GM18861 (cell line): Measurements from ENCODE around the gene ASPSCR1.
A peak's percentile ranks its signal among the peaks of the same experiment; 100 is the strongest.
"Not testable (repeated sequence)": the region's sequence is repeated elsewhere in the genome, so short reads cannot be mapped to it uniquely, and the experiment has no call there.

Experiments used
- ATAC-seq: cut with Tn5 transposase; IDR thresholded peaks from one replicate; pipeline ENCODE4 v1.9.1; 2021; ENCODE audit not compliant: unreplicated experiment

The ASPSCR1 gene

DNA sequence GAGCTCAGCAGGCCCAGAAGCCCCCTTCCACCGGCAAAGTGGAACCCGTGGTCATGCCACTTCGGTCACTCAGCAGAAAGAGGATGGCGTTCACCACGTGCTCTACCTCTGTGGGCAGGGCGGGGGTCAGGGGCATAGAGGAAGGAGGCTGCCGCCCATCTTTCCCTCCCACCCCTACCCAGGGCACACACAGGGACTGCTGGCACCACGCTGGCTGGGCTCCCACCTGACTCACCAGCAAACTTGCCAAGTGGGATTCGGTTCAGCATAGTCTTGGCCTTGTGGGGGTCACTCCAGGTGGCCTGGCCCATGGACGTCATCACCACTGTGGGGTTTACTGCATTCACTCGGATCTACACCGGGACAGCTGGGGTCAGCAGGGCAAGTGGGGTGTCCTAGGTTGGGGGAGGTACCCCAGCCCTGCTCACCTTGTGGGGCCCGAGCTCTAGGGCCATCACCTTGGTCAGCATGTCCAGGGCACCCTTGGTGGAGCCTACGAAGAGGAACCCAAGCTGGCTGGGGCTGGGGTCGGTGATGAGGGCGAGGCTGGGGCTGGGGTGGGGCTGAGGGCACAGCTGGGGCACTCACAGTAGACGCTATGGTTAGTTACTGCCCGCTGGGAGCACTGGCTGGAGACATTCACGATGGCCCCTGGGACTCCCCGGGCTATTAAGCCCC lies 58.7 kb downstream of the ASPSCR1 start:
- ATAC-seq, result no peak

DNA sequence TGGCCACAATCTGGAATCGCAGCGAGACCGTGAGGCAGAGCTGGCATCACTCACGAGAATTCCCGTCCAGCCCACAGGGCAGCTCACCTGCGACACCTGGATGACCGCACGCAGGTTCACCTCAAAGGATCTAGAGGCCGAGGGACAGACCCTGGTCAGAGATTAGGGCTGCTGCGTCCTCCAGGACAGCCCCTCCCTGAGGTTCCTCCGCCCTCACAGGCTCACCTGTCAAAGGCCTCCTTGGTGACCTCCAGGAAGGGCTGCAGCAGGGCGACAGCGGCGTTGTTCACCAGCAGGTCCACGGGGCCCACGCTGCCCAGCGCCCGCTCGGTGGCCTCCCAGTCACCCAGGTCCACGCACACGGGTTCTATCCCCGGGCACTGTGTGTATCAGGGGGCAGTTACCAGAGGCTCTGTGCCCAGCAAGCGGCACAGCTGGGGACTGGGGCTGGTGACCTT lies 59.2 kb downstream of the ASPSCR1 start:
- no peak for ATAC-seq

DNA sequence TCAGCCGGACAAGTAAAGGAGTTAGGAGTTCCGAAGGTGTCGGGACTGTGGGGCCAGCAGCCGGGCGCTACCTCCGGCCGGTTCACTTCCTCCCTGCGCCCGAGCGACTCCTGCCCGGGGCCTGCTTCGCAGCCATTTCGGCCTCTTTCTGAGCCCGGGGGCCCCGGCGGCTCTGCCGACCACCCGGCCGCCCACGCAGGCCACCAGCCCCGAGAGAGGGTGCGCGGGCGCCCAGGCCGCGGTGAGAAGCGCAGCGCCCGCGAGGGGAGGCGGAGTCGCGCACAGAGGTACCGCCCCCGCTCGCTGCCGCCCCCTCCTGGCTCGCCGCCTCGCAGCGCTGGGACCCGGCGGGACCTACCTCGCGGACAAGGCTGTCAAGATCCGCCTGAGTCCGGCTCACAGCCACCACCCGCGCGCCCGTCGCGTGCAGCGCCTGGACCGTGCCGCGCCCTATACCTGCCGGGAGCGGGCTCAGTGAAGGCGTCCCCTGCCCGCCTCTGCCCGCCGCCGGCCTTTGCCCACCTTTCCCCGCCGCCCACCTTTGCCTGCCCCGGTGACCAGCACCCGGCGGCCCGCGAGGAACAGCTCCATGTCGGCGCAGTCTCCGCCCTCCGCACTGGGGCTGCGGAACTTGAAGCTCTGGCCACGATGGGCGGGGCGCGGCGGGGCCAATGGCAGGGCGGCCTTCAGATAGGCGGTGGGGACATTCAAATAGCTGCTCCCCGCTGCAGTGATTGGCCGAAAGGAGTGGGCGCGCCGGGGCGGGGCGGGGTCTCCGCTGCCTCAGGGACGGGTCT lies 59.9 kb downstream of the ASPSCR1 start, which contains the start of gene DCXR:
TSS of gene DCXR (minus strand) at position 606 of the 797 bp plus-strand sequence. CDS start at position 591, 15 bp downstream.
- peak; percentile 77 for ATAC-seq

DNA sequence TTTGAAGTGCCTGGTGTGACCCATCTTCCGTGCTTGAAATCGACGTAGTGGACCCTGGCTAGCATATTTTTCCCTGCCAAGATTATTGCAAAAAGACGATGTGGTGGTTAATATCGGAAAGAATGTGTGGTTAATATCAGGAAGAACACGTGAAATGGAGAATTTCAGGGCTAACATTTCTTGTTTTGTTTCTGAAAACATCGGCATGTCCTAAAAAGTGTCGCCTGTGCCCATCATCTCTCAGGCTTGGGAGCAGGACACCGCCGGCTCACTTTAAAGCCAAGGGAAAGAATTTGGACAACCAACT lies 60.4 kb downstream of the ASPSCR1 start:
- ATAC-seq, result no peak

DNA sequence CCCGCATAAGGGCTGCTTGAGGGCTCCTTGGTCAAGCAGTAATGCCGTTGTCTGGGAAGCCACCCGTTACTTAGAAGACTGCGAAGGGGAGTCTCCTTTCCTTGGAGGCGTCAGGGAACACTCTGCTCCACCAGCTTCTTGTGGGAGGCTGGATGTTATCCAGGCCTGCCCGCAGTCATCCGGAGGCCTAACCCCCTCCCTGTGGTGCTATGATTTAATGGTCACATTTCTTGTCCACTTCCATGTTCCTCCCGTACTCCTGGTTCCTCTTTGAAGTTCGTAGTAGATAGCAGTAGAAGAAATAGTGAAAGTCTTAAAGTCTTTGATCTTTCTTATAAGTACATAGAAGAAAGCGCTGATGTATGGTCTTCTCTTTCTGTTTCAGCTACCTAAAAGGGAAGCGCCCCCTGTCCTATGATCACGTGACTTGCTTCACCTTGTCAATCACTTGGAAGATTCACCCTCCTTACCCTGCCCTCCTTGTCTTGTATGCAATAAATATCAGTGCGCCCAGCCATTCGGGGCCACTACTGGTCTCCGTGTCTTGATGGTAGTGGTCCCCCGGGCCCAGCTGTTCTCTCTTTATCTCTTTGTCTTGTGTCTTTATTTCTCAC lies 61.5 kb downstream of the ASPSCR1 start:
- ATAC-seq, result not testable (repeated sequence)

DNA sequence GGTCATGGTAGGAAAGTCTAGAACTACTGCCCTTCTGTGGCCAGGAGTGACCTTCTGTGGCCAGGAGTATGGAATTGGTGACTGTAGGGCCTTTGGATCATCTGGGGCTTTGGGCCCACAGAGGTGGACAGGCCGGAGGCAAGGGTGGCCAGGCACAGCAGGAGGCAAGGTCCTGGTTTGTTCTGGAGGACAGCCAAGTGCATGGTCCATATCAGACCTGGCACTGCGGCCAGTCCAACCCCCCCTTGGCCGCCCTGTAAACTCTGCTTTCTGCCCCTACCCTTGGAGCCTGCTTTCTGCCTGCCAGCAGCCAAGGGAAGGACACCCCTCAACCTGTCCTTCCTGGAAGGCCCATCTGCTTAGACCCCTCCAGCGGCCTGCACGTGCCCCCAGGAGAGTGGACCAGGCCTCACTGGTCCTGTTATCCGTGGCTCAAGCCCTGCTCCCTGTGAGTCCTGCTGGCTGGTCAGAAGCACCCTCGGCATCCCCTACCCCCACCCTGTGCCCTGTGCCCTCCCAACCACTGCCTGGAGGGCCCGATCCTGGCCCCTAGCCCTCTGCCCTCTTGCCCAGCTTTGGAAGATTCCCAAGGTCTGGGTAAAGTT lies 62.4 kb downstream of the ASPSCR1 start:
- ATAC-seq, result no peak

DNA sequence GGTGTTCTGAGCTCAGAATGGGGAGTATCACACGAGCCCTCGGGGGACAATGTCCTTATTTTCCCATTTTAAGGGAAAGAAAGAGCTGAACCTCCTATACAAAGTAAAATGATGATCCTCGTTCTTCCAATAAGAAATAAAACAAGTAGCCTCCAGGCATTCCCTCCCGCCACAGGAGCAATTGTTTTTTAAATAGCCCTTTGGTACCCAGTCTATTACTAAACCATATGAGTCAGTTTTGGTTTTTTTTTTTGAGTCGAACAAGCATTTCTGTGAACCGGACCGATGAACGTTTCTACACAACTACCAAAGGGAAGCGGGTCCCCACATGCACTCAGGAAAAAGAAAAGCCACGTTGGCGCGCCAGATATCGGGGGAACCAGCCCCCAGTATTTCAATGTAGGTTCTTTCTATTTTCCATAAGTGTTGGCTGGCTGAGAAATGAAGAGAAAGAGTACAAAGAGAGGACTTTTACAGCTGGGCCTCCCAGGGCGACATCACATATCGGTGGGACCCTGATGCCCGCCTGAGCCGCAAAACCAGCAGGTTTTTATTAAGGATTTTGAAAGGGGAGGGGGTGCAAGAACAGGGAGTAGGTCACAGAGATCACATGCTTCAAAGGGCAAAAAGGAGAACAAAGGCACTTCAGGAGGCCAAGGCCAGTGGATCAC lies 63.9 kb downstream of the ASPSCR1 start:
- ATAC-seq, result no peak

DNA sequence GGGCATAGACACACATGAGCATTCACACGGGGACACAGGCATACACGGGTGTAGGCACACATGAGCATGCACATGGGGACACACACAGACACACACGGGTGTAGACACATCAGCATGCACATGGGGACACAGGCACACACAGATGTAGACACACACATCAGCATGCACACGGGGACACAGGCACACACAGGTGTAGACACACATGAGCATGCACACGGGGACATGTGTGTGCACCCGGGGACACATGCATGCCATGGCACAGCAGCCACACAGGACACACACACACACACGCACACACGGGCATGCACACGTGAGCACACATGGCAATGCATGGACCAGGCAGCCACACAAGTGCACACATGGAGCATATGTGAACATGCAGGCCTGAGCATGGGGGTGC lies 65.2 kb downstream of the ASPSCR1 start:
- no peak for ATAC-seq

DNA sequence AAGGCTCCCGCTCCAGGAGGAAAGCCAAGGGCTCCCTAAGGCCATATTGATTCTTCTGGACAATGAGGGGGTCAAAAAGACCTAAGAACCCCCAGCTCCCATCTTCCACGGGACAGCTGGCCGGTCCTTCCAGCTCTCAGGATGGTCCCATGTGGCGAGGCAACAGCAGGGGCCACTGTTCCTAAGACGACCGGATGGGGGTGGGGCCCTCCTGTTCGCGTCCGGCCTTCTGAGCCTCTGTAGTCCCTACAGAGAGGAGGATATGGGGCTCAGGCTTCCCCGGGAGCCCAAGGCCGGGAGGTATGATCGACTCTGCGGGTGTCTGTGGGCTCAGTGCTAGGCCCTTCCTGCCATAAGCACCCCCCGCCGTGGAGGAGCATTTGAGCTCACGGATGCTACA lies 66.1 kb downstream of the ASPSCR1 start:
- no peak for ATAC-seq

DNA sequence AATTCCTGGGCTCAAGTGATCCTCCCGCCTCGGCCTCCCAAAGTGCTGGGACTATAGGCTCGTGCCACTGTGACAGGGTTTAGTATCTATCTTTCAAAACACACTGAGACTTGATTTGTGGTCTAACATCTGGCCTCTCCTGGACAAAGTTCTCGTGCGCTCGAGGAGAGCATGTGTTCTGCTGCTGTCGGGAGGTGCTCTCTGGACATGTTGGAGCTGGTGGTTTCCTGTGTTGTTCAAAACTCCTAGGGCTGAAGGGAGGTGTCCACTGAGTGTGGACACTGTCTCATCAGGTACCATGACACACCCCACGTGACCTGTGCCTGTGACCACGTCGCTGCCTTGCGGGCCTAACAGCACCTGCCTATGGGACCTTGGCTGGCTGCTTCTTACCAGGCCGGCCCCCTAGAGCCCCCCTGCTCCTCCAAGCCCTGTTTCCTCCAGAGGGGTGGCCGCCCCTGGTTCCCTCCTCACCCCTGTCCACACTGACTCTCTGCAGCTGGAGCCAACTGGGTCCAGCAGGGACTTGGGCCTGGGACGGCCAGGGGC lies 68.6 kb downstream of the ASPSCR1 start:
- ATAC-seq, result no peak

DNA sequence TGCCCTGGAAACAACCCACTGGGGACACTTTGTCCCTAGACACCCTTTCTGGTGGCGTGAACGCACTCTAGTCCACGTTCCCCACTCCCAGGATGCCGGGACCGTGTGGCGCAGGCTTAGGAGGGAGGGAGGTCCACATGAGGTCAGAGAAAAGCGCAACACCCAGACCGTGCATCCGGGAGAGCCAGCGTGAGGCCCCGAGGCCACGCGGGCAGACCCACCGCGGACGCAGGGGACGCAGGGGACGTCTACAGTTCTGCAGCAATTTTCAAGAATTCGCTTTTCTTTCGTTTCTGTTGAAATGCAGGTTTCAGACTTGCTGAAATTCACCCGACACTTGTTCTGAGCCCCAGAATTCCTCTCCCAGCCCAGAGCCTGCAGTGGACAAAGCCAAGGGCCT lies 69.5 kb downstream of the ASPSCR1 start:
- ATAC-seq, result no peak

DNA sequence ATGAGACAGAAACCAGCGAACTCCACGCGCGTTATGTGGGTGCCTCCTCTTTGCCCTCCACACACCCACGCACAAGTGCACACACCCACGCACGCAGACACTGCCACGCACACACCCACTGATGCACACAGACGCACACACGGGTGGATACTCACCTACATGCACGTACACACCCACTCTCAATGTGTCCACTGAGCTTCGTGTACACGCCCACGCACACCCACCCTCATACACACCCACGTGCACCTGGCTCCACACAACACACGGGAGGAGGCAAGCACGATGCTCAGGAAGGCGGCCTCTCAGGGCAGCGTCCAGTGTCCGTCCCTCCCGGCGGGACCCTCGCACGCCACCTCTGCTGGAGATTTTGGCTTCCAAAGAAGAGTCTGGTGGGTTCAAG lies 70.0 kb downstream of the ASPSCR1 start:
- no peak for ATAC-seq

DNA sequence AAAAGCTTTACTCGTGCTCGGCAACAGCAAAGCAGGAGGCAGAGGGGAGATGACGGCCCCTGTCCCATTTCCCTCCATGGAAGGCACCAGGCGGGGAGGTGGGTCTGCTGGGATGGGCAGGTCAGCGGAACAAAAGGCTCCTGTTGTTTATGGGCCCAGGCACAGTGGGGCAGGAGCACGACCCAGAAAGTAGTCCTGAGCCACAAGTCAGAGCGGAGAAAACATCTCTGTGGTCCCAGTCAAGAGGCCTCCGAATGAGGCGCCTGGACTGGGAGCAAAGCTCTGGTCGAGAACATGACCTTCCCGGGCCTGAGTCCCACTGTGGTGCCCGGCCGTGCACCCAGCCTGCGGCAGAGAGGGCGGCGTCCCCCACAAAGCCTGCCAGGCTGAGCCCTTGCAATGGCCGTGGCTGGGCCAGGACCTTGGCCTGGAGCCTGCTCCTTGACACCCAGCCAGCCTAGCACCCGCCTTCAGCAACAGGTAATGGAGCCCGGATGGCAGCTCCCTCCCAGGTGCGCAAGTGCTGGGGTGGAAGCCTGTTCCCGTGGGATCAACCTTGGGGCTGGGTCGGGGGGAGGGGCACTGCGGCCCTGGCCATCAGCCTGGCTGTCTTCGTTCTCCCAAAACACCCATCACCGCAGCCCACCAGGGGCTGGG lies 70.6 kb downstream of the ASPSCR1 start:
- ATAC-seq, result no peak

DNA sequence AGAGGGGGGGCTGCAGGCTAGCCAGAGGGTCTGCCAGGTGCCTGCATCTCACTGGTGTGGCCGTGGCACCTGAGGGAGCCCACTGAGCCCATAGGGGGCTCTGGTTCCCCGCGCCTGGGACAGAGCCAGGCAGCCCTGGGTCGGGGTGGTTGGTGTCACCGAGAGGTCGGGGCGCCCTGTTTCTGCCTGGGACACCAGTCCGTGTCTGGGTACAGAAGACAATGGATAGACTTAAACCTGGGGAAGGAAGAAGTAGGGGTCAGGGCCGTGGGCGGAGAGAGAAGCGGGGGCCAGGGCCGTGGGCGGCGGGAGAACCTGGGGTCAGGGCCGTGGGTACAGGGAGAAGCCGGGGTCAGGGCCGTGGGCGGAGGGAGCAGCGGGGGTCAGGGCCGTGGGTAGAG lies 71.1 kb downstream of the ASPSCR1 start:
- ATAC-seq, result no peak

DNA sequence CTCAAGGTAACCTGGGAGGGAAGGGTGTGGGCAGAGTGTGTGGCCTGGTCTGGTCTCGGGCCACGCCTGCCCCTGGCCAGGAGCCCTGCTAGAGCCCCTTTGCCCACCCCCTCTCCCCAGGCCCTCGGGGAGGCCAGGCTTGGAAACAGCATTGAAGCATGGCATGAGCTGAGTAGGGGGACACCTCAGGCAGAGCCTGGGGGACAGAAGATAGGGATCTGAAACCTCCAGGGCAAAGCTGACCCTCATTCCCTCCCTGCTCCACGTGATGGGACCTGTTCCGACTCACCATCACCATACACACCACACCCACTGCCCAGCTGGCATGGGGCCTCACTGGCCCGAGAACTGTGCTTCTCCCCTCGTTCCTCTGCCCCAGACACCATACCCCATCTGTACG lies 71.7 kb downstream of the ASPSCR1 start:
- no peak for ATAC-seq

DNA sequence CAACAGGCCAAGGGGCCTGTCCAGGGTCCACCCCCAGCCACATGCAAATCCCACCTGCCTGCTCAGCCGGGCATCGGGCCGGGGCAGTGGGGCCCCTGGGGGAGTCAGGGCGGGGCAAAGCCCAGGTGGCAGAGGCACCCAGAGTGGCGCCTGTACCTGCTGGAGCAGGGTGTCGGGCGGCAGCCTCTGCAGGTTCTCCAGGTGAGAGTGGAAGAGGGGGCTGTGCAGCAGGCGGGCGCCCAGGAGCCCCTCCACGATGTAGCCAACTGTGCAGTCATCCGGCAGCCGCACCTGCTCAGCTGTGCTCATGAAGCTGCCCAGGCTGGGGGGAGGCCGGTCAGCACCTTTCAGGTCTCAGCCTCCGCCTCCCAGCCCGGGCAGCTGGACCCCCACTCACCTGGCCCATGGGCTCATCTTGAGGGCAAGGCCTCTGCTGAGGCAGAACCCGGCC lies 72.1 kb downstream of the ASPSCR1 start:
- ATAC-seq, result no peak

DNA sequence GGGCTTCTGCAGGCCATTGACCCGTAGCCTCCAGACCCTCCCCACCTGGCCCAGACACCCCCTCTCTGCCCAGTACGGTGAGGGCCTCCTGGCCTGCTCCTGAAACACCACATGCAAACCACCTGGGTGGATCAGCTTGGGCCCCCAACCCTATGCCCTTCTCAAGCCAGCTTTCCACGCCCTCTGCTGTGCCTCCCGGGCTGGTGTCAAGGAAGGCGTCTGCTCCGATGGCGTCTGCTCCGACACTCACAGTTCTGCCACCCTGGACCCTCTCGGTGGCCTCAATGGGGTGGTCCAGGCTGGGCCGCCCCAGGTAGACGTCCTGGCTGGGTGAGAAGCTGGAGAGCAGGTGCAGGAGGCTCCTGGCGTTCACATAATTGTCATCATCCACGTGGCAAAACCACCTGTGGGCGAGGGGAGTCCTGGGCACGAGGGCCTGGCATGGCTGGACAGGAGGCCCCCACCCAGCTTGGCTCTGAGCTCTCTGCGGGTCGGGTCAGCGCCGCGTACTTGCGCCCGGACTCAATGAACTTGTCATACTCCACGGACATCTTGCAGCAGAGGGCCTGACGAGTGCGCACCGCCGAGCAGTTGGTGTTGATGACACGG lies 72.8 kb downstream of the ASPSCR1 start:
- ATAC-seq, result no peak

DNA sequence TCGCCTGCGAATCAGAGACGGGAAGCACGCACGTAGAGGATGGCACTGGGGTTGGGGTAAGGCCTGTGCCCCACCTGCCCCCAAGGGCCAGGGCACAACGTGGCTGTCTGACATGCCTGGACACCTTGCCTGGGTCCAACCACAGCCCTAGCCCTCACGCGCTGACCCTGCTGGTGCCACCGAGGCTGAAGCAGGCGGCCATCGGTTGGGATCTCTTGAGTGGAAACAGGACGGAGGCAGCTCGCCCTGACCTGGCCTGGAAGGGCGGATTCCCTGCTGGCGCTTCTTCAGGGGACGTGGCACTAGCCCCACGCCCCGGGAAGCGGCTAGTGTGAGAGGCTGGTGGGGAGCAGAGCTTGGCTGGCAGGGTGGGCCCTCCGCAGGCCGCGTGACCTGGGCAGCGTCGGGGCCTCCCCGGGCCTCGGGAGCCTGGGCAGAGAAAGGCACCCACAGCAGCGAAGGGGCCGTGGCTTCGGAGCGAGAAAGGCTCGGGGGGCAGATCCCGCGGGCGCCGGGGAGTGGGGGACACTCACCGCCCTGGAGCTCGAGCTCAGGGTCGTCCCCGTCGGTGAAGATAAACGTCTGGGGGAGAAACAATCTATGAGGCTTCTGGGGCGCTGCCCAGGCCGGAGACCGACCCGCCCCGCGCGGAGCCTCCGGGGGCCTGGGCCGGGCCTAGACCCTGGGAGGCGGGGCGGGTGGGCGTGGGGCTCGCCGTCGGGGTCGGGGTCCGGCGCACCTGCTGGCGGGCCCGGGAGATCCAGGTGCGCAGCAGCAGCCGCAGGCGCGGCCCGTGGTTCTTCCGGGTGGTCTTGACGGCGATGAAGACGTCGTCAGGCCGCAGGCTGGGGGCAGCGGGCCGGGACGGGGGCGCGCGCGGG lies 73.6 kb downstream of the ASPSCR1 start:
- no peak for ATAC-seq
